ENCODE results near the gene RPP25. TPM values are rescaled to one million over a fixed set of nuclear protein-coding genes. Genes with fewer than 3 reads are reported as not detected.

Gene RPP25
- total RNA-seq, 2 experiments from 2014 or later = 0.14 to 0.45 TPM

GRCh38 chr15:74960995-74961588 lies 4.5 kb upstream of the RPP25 start:
- ATAC-seq (ENCODE audit: poor library complexity) (no peak), DNase-seq (no peak)
- H3K4me1 Mint-ChIP-seq (ENCODE audit: low read depth) = peaks cover 21% of the 10 kb centered on the region
- no peak overlapping the region for H3K27ac ChIP-seq (ENCODE audit: low read depth in 1 of 2, low read length in 2 of 2)
- peaks cover 0 to 13% of the 10 kb centered on the region in 2 experiments for H3K9me3 ChIP-seq (ENCODE audit: control insufficient read depth in 1 of 2, insufficient read depth in 1 of 2, low read length in 2 of 2)
- POLR2A ChIA-PET = no interaction called here
- H3K36me3 Mint-ChIP-seq (ENCODE audit: low read depth) = no peaks in the 10 kb centered on the region
- H3K27ac Mint-ChIP-seq = no peak overlapping the region
- H3K27me3 Mint-ChIP-seq = peaks cover 35% of the 10 kb centered on the region
- TF ChIP-seq CTCF (IDR thresholded peaks at IDR 0.05) = no peak
- H3K9me3 Mint-ChIP-seq = no peaks in the 10 kb centered on the region
- intact Hi-C loops (cut with DNase I, micrococcal nuclease) = no loop called here
- H3K27me3 ChIP-seq (ENCODE audit: control insufficient read depth in 1 of 2, insufficient read depth in 2 of 2, low read length in 2 of 2) = peaks cover 31 to 37% of the 10 kb centered on the region in 2 experiments
- H3K4me3 ChIP-seq (ENCODE audit: low read length) = no peak overlapping the region
- CTCF ChIA-PET = interaction anchor here (1.5 kb wide), 1 partner anchor 10 kb away, joined by 4 read pairs; no protein-coding TSS in a partner anchor
- peaks cover 29% of the 10 kb centered on the region for H3K4me1 ChIP-seq (ENCODE audit: insufficient read depth, low read length)
- H3K4me3 Mint-ChIP-seq = no peak overlapping the region
- no peaks in the 10 kb centered on the region for H3K36me3 ChIP-seq (ENCODE audit: insufficient read depth, low read length)

GRCh38 chr15:74960286-74960685 lies 3.7 kb upstream of the RPP25 start:
- H3K27ac Mint-ChIP-seq = no peak overlapping the region
- peaks cover 0 to 13% of the 10 kb centered on the region in 2 experiments for H3K9me3 ChIP-seq (ENCODE audit: control insufficient read depth in 1 of 2, insufficient read depth in 1 of 2, low read length in 2 of 2)
- H3K27me3 ChIP-seq (ENCODE audit: control insufficient read depth in 1 of 2, insufficient read depth in 2 of 2, low read length in 2 of 2) = peaks cover 31 to 37% of the 10 kb centered on the region in 2 experiments
- TF ChIP-seq CTCF (IDR thresholded peaks at IDR 0.05) = no peak
- no peaks in the 10 kb centered on the region for H3K9me3 Mint-ChIP-seq
- H3K27ac ChIP-seq (ENCODE audit: low read depth in 1 of 2, low read length in 2 of 2) = no peak overlapping the region
- ChIA-PET POLR2A (no interaction called here), CTCF (interaction anchor here (0.9 kb wide), 1 partner anchor 18 kb away, joined by 3 read pairs; no protein-coding TSS in a partner anchor)
- H3K27me3 Mint-ChIP-seq = peaks cover 35% of the 10 kb centered on the region
- intact Hi-C loops (cut with DNase I, micrococcal nuclease) = no loop called here
- no peak overlapping the region for H3K4me3 ChIP-seq (ENCODE audit: low read length)
- ATAC-seq (ENCODE audit: poor library complexity) (no peak), DNase-seq (no peak)
- peaks cover 38% of the 10 kb centered on the region for H3K4me1 ChIP-seq (ENCODE audit: insufficient read depth, low read length)
- H3K36me3 Mint-ChIP-seq (ENCODE audit: low read depth) = no peaks in the 10 kb centered on the region
- no peaks in the 10 kb centered on the region for H3K36me3 ChIP-seq (ENCODE audit: insufficient read depth, low read length)
- H3K4me3 Mint-ChIP-seq = no peak overlapping the region
- peaks cover 21% of the 10 kb centered on the region for H3K4me1 Mint-ChIP-seq (ENCODE audit: low read depth)

- no peaks in the 10 kb centered on the region for H3K9me3 Mint-ChIP-seq
- peaks cover 0 to 13% of the 10 kb centered on the region in 2 experiments for H3K9me3 ChIP-seq (ENCODE audit: control insufficient read depth in 1 of 2, insufficient read depth in 1 of 2, low read length in 2 of 2)
- intact Hi-C loops (cut with DNase I, micrococcal nuclease) = loop anchor here in 1 of 2 experiments (10.0 kb wide), 1 partner anchor 585 kb away; no protein-coding TSS in a partner anchor
- no peak overlapping the region for H3K27ac Mint-ChIP-seq
- CTCF ChIA-PET = interaction anchor here (0.9 to 1.1 kb wide), 2 partner anchors 9 to 17 kb away, joined by 3 to 5 read pairs; no protein-coding TSS in a partner anchor
- H3K27me3 Mint-ChIP-seq = peaks cover 35% of the 10 kb centered on the region
- no peaks in the 10 kb centered on the region for H3K36me3 Mint-ChIP-seq (ENCODE audit: low read depth)
- H3K4me3 ChIP-seq (ENCODE audit: low read length) = no peak overlapping the region
- peaks cover 41% of the 10 kb centered on the region for H3K4me1 ChIP-seq (ENCODE audit: insufficient read depth, low read length)
- peaks cover 37 to 38% of the 10 kb centered on the region in 2 experiments for H3K27me3 ChIP-seq (ENCODE audit: control insufficient read depth in 1 of 2, insufficient read depth in 2 of 2, low read length in 2 of 2)
- DNase-seq = no peak
- H3K4me1 Mint-ChIP-seq (ENCODE audit: low read depth) = peaks cover 21% of the 10 kb centered on the region
- ATAC-seq (ENCODE audit: poor library complexity) = no peak
- POLR2A ChIA-PET = no interaction called here
- H3K4me3 Mint-ChIP-seq = no peak overlapping the region
- TF ChIP-seq CTCF (IDR thresholded peaks at IDR 0.05) = no peak
- no peak overlapping the region for H3K27ac ChIP-seq (ENCODE audit: low read depth in 1 of 2, low read length in 2 of 2)
- no peaks in the 10 kb centered on the region for H3K36me3 ChIP-seq (ENCODE audit: insufficient read depth, low read length)
Measured at GRCh38 chr15:74959586-74959939, 3.0 kb upstream of the RPP25 start.

All from CD4-positive, alpha-beta T cell (primary cell).